HEK293 (cell line): ENCODE data around the gene TIAL1.

ENCODE experiments used
- ATF2 ChIP-seq: fragments of 450-650 bp; formaldehyde crosslinking; IDR thresholded peaks from 2 replicates; pipeline ENCODE4 v1.5.1; 2016; ENCODE audit warnings: missing biosample characterization, missing genetic modification characterization, low read depth
- BCL11A ChIP-seq: fragments of 450-650 bp; formaldehyde crosslinking; IDR thresholded peaks from 2 replicates; pipeline ENCODE4 v1.5.1; 2016; ENCODE audit warnings: low read depth, missing biosample characterization, missing genetic modification characterization
- CTCF ChIP-seq: fragments of 450-650 bp; formaldehyde crosslinking; IDR thresholded peaks from 2 replicates; pipeline ENCODE4 v1.5.1; 2016; ENCODE audit warnings: missing biosample characterization, missing genetic modification characterization
- INSM2 ChIP-seq: fragments of 450-650 bp; formaldehyde crosslinking; IDR thresholded peaks from 2 replicates; pipeline ENCODE4 v1.5.1; 2016; ENCODE audit warnings: missing biosample characterization, missing genetic modification characterization
- WT1 ChIP-seq: fragments of 450-650 bp; formaldehyde crosslinking; IDR thresholded peaks from 2 replicates; pipeline ENCODE4 v1.5.1; 2016; ENCODE audit warnings: missing biosample characterization, missing genetic modification characterization
- ZBTB17 ChIP-seq: fragments of 450-650 bp; formaldehyde crosslinking; IDR thresholded peaks from 2 replicates; pipeline ENCODE4 v1.5.1; 2016; ENCODE audit warnings: missing biosample characterization, missing genetic modification characterization
- ZFP3 ChIP-seq: fragments of 450-650 bp; formaldehyde crosslinking; IDR thresholded peaks from 2 replicates; pipeline ENCODE4 v1.5.1; 2016; ENCODE audit warnings: low read depth, missing biosample characterization, missing genetic modification characterization
- ZNF112 ChIP-seq: fragments of 450-650 bp; formaldehyde crosslinking; IDR thresholded peaks from 2 replicates; pipeline ENCODE4 v1.5.0; 2017; ENCODE audit warnings: missing biosample characterization, missing genetic modification characterization
- ZNF18 ChIP-seq: fragments of 450-650 bp; formaldehyde crosslinking; IDR thresholded peaks from 2 replicates; pipeline ENCODE4 v1.5.1; 2016; ENCODE audit warnings: missing biosample characterization, missing genetic modification characterization
- ZNF24 ChIP-seq: fragments of 450-650 bp; formaldehyde crosslinking; IDR thresholded peaks from 2 replicates; pipeline ENCODE4 v1.5.1; 2016; ENCODE audit warnings: missing biosample characterization, missing genetic modification characterization
- ZNF280D ChIP-seq: fragments of 450-650 bp; formaldehyde crosslinking; IDR thresholded peaks from 2 replicates; pipeline ENCODE4 v1.5.1; 2016; ENCODE audit warnings: missing biosample characterization, missing genetic modification characterization
- ZNF362 ChIP-seq: fragments of 450-650 bp; formaldehyde crosslinking; IDR thresholded peaks from 2 replicates; pipeline ENCODE4 v1.5.1; 2016; ENCODE audit warnings: missing biosample characterization, missing genetic modification characterization
- ZNF416 ChIP-seq: fragments of 450-650 bp; formaldehyde crosslinking; IDR thresholded peaks from 2 replicates; pipeline ENCODE4 v1.5.1; 2016; ENCODE audit warnings: missing biosample characterization, missing genetic modification characterization
- ZNF501 ChIP-seq: fragments of 450-650 bp; formaldehyde crosslinking; IDR thresholded peaks from 2 replicates; pipeline ENCODE4 v1.5.1; 2016; ENCODE audit warnings: missing biosample characterization, missing genetic modification characterization
- ZNF513 ChIP-seq: fragments of 450-650 bp; IDR thresholded peaks from 2 replicates; pipeline ENCODE4 v1.5.1; 2018; ENCODE audit warnings: missing biosample characterization, missing genetic modification characterization
- ZNF555 ChIP-seq: fragments of 450-650 bp; formaldehyde crosslinking; conservative IDR thresholded peaks from 2 replicates; pipeline ENCODE4 v1.5.1; 2017; ENCODE audit warnings: missing biosample characterization, mild to moderate bottlenecking, missing genetic modification characterization, inconsistent platforms
- ZNF596 ChIP-seq: fragments of 450-650 bp; IDR thresholded peaks from 2 replicates; pipeline ENCODE4 v1.5.0; 2018; ENCODE audit warnings: missing biosample characterization, mild to moderate bottlenecking, missing genetic modification characterization, moderate library complexity
- ZNF624 ChIP-seq: fragments of 450-650 bp; formaldehyde crosslinking; IDR thresholded peaks from 2 replicates; pipeline ENCODE4 v1.5.1; 2017; ENCODE audit warnings: missing biosample characterization, missing genetic modification characterization
- ZNF629 ChIP-seq: fragments of 450-650 bp; formaldehyde crosslinking; IDR thresholded peaks from 2 replicates; pipeline ENCODE4 v1.5.1; 2017; ENCODE audit warnings: missing biosample characterization, missing genetic modification characterization
- ZNF704 ChIP-seq: fragments of 450-650 bp; formaldehyde crosslinking; IDR thresholded peaks from 2 replicates; pipeline ENCODE4 v1.5.1; 2016; ENCODE audit warnings: missing biosample characterization, missing genetic modification characterization
- ZNF76 ChIP-seq: fragments of 450-650 bp; formaldehyde crosslinking; IDR thresholded peaks from 2 replicates; pipeline ENCODE4; 2016; ENCODE audit warnings: low read depth, missing biosample characterization, missing genetic modification characterization, borderline replicate concordance
- ZNF843 ChIP-seq: fragments of 450-650 bp; formaldehyde crosslinking; IDR thresholded peaks from 2 replicates; pipeline ENCODE4 v1.5.1; 2016; ENCODE audit warnings: missing biosample characterization, missing genetic modification characterization
- ZSCAN5A ChIP-seq: fragments of 450-650 bp; formaldehyde crosslinking; IDR thresholded peaks from 2 replicates; pipeline ENCODE4 v1.5.1; 2016; ENCODE audit warnings: missing biosample characterization, missing genetic modification characterization

Gene TIAL1

GRCh38 chr10:119596537-119597404 is at the start of gene TIAL1 (continued):
- TF ChIP-seq ZNF280D (no peak), ZNF624 (tag by site-specific recombination) (no peak), ZSCAN5A (tag by site-specific recombination) (no peak), ZNF555 (tag by site-specific recombination) (no peak), ZNF704 (tag by site-specific recombination) (no peak), ZBTB17 (peak; percentile 99), ZNF501 (tag by site-specific recombination) (peak; percentile 72), ZNF112 (tag by site-specific recombination) (no peak), ZNF843 (tag by site-specific recombination) (peak; percentile 59; the same call in 1 of the 2 replicates), ZNF362 (tag by site-specific recombination) (no peak), ZNF24 (peak; percentile 70; the same call in 1 of the 2 replicates), CTCF (tag by site-specific recombination) (no peak), ZNF629 (tag by site-specific recombination) (peak; percentile 69), BCL11A (tag by site-specific recombination) (peak; percentile 74; the same call in 1 of the 2 replicates), ZNF76 (tag by site-specific recombination) (peak; percentile 100), ATF2 (tag by site-specific recombination) (no peak), ZFP3 (no peak), ZNF596 (tag by site-specific recombination) (no peak), WT1 (tag by site-specific recombination) (no peak), ZNF513 (tag by site-specific recombination) (peak; percentile 87), INSM2 (tag by site-specific recombination) (peak; percentile 52), ZNF18 (tag by site-specific recombination) (no peak), ZNF416 (tag by site-specific recombination) (no peak)
